Measurements from ENCODE around the gene ZNF385B.

The ZNF385B gene

GRCh38 chr2:179855673-179856072 lies 5.7 kb downstream of the ZNF385B start:
- DNase-seq = no peak

- no peak for DNase-seq
These were observed 6.5 kb downstream of the ZNF385B start for GRCh38 chr2:179854891-179855290.

GRCh38 chr2:179853108-179853507 lies 8.3 kb downstream of the ZNF385B start:
- no peak for DNase-seq

GRCh38 chr2:179850188-179850587 lies 11.2 kb downstream of the ZNF385B start:
- no peak for DNase-seq

GRCh38 chr2:179849719-179850118 lies 11.7 kb downstream of the ZNF385B start:
- no peak for DNase-seq

- DNase-seq = no peak
These were observed 17.9 kb downstream of the ZNF385B start for GRCh38 chr2:179843541-179843940.

- DNase-seq = no peak
These were observed 18.8 kb downstream of the ZNF385B start for GRCh38 chr2:179842498-179843153.

GRCh38 chr2:179840840-179841239 lies 20.6 kb downstream of the ZNF385B start:
- no peak for DNase-seq

- DNase-seq = no peak
These were observed 24.0 kb downstream of the ZNF385B start for GRCh38 chr2:179837408-179837807.

- no peak for DNase-seq
These were observed 31.2 kb downstream of the ZNF385B start for GRCh38 chr2:179830043-179830787.

- DNase-seq = no peak
These were observed 35.1 kb downstream of the ZNF385B start for GRCh38 chr2:179826297-179826696.

GRCh38 chr2:179825494-179825893 lies 35.9 kb downstream of the ZNF385B start:
- no peak for DNase-seq

- no peak for DNase-seq
These were observed 36.5 kb downstream of the ZNF385B start for GRCh38 chr2:179824961-179825360.

GRCh38 chr2:179822540-179822939 lies 38.9 kb downstream of the ZNF385B start:
- DNase-seq = no peak

GRCh38 chr2:179818546-179818945 lies 42.9 kb downstream of the ZNF385B start:
- no peak for DNase-seq

GRCh38 chr2:179817181-179817841 lies 44.1 kb downstream of the ZNF385B start:
- DNase-seq = no peak

- DNase-seq = no peak
These were observed 47.4 kb downstream of the ZNF385B start for GRCh38 chr2:179814050-179814449.

- DNase-seq = no peak
These were observed 48.9 kb downstream of the ZNF385B start for GRCh38 chr2:179812501-179812900.

GRCh38 chr2:179811042-179811441 lies 50.4 kb downstream of the ZNF385B start:
- DNase-seq = no peak

GRCh38 chr2:179809606-179810005 lies 51.8 kb downstream of the ZNF385B start:
- DNase-seq = no peak

GRCh38 chr2:179805001-179805400 lies 56.4 kb downstream of the ZNF385B start:
- DNase-seq = no peak

- DNase-seq = no peak
These were observed 57.2 kb downstream of the ZNF385B start for GRCh38 chr2:179804206-179804605.

- DNase-seq = no peak
These were observed 59.1 kb downstream of the ZNF385B start for GRCh38 chr2:179802051-179802882.
